Measurements from ENCODE around the gene LONP2. TPM values are rescaled to one million over a fixed set of nuclear protein-coding genes. Genes with fewer than 3 reads are reported as not detected.

LONP2 gene
- total and polyA plus RNA-seq, 2 of the 13 experiments (the other 11 are each of a cell fraction or from before 2014, with no cell fraction given) = 39.2 to 63.3 TPM

GRCh38 chr16:48206594-48207242 lies 37.4 kb upstream of the LONP2 start (continued):
- TF ChIP-seq FOXO4 (CRISPR knock-in tag; conservative IDR thresholded peaks at IDR 0.05) (no peak), NR3C1 (CRISPR knock-in tag; IDR thresholded peaks at IDR 0.05) (no peak), ZNF761 (CRISPR knock-in tag; conservative IDR thresholded peaks at IDR 0.05) (no peak), ZNF792 (CRISPR knock-in tag; IDR thresholded peaks at IDR 0.05) (peak; percentile 65; the same call in 1 of the 2 replicates), DR1 (CRISPR knock-in tag; IDR thresholded peaks at IDR 0.05) (no peak), HDAC6 (IDR thresholded peaks at IDR 0.05; ENCODE audit: low read depth, low read length) (no peak), CBX5 (CRISPR knock-in tag; IDR thresholded peaks at IDR 0.05; ENCODE audit: borderline replicate concordance) (0 out of 2 replicates have a peak, but pooled peaks have one; percentile 38), MAFK (conservative IDR thresholded peaks at IDR 0.05 in 1 of 2, IDR thresholded peaks at IDR 0.05 in 1 of 2; ENCODE audit: low read length in 2 of 2) (no peak), CC2D1A (CRISPR knock-in tag; IDR thresholded peaks at IDR 0.05) (no peak), ZNF552 (CRISPR knock-in tag; IDR thresholded peaks at IDR 0.05; ENCODE audit: borderline replicate concordance) (no peak), ZNF20 (CRISPR knock-in tag; IDR thresholded peaks at IDR 0.05) (no peak), SOX13 (IDR thresholded peaks at IDR 0.05) (no peak), SOX13 (CRISPR knock-in tag; conservative IDR thresholded peaks at IDR 0.05 in 1 of 2, IDR thresholded peaks at IDR 0.05 in 1 of 2) (peak in 1 of 2 experiments; percentile 58; a peak in 1 of 4 replicates)
- TF ChIP-seq, protein P1, sequence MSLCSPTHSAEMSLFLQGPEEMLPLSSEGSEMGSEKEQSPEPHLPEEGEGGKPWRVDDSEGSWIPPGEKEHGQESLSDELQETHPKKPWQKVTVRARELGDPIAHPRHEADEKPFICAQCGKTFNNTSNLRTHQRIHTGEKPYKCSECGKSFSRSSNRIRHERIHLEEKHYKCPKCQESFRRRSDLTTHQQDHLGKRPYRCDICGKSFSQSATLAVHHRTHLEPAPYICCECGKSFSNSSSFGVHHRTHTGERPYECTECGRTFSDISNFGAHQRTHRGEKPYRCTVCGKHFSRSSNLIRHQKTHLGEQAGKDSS (CRISPR knock-in tag; IDR thresholded peaks at IDR 0.05; ENCODE audit: borderline replicate concordance, low read depth) = no peak
- TF ChIP-seq, protein P2, sequence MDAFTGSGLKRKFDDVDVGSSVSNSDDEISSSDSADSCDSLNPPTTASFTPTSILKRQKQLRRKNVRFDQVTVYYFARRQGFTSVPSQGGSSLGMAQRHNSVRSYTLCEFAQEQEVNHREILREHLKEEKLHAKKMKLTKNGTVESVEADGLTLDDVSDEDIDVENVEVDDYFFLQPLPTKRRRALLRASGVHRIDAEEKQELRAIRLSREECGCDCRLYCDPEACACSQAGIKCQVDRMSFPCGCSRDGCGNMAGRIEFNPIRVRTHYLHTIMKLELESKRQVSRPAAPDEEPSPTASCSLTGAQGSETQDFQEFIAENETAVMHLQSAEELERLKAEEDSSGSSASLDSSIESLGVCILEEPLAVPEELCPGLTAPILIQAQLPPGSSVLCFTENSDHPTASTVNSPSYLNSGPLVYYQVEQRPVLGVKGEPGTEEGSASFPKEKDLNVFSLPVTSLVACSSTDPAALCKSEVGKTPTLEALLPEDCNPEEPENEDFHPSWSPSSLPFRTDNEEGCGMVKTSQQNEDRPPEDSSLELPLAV (CRISPR knock-in tag; conservative IDR thresholded peaks at IDR 0.05; ENCODE audit: low read depth) = no peak
